ENCODE results near the gene SPIN4. TPM values are rescaled to one million over a fixed set of nuclear protein-coding genes. Genes with fewer than 3 reads are reported as not detected.
"Not testable (repeated sequence)": the region's sequence is repeated elsewhere in the genome, so short reads cannot be mapped to it uniquely, and the experiment has no call there.

Gene SPIN4
- total RNA-seq, 1 experiment from 2014 or later, result 9.0 TPM

- Histone ChIP-seq H3K4me1 (ENCODE audit: control insufficient read depth in 1 of 2, insufficient read depth in 2 of 2, low read length in 2 of 2) (no peaks in the 10 kb centered on the region), H3K9ac (ENCODE audit: low read length) (no peak overlapping the region), H4K20me1 (ENCODE audit: insufficient read depth) (no peaks in the 10 kb centered on the region), H3K4me3 (replicated peaks in 1 of 2; ENCODE audit: low read depth in 1 of 2, low read length in 2 of 2) (no peak overlapping the region), H3K27ac (ENCODE audit: low read depth, low read length) (no peak overlapping the region), H2AFZ (ENCODE audit: low read depth, low read length, poor library complexity, severe bottlenecking) (no peak overlapping the region), H3K27me3 (ENCODE audit: insufficient read depth, low read length) (no peaks in the 10 kb centered on the region), H3K9me3 (ENCODE audit: control insufficient read depth in 1 of 2, insufficient read depth in 1 of 2, low read depth in 1 of 2, low read length in 2 of 2) (no peaks in the 10 kb centered on the region), H3K9me2 (ENCODE audit: insufficient read depth) (no peaks in the 10 kb centered on the region), H3K36me3 (ENCODE audit: control insufficient read depth in 1 of 2, insufficient read depth in 2 of 2, low read length in 2 of 2) (no peaks in the 10 kb centered on the region), H3K79me2 (ENCODE audit: insufficient read depth, low read length) (no peaks in the 10 kb centered on the region), H3K4me2 (ENCODE audit: low read length) (no peak overlapping the region)
- BruUV-seq (replicated peaks), result no TSS peak
- TF ChIP-seq EZH2phosphoT487 (IDR thresholded peaks at IDR 0.05; ENCODE audit: borderline replicate concordance) (no peak), ELF1 (IDR thresholded peaks at IDR 0.05; ENCODE audit: borderline replicate concordance, low read depth) (no peak), JUND (IDR thresholded peaks at IDR 0.05) (no peak), EGR1 (IDR thresholded peaks at IDR 0.05; ENCODE audit: low read depth) (no peak), POLR2AphosphoS5 (IDR thresholded peaks at IDR 0.05; ENCODE audit: low read depth, low read length) (no peak), SRF (IDR thresholded peaks at IDR 0.05; ENCODE audit: low read depth) (no peak), ZNF274 (IDR thresholded peaks at IDR 0.05; ENCODE audit: low read depth, low read length) (no peak), CEBPB (IDR thresholded peaks at IDR 0.05; ENCODE audit: low read depth) (no peak), POLR2A (IDR thresholded peaks at IDR 0.05; ENCODE audit: borderline replicate concordance, extremely low read depth, insufficient read depth, insufficient read length) (no peak), SIN3A (IDR thresholded peaks at IDR 0.05; ENCODE audit: low read depth) (no peak), RAD21 (IDR thresholded peaks at IDR 0.05; ENCODE audit: low read depth) (no peak), TCF7L2 (IDR thresholded peaks at IDR 0.05; ENCODE audit: borderline replicate concordance, extremely low read depth, insufficient read depth, insufficient read length) (no peak), YY1 (IDR thresholded peaks at IDR 0.05; ENCODE audit: extremely low read depth, insufficient replicate concordance, low read depth, low read length) (no peak), REST (IDR thresholded peaks at IDR 0.05; ENCODE audit: low read depth) (no peak), FOSL1 (IDR thresholded peaks at IDR 0.05; ENCODE audit: low read depth) (no peak)
- TF ChIP-seq, protein P1, sequence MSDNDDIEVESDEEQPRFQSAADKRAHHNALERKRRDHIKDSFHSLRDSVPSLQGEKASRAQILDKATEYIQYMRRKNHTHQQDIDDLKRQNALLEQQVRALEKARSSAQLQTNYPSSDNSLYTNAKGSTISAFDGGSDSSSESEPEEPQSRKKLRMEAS (IDR thresholded peaks at IDR 0.05), result no peak
- TF ChIP-seq, protein P2, sequence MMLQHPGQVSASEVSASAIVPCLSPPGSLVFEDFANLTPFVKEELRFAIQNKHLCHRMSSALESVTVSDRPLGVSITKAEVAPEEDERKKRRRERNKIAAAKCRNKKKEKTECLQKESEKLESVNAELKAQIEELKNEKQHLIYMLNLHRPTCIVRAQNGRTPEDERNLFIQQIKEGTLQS (IDR thresholded peaks at IDR 0.05), result no peak
- TF ChIP-seq, protein P3, sequence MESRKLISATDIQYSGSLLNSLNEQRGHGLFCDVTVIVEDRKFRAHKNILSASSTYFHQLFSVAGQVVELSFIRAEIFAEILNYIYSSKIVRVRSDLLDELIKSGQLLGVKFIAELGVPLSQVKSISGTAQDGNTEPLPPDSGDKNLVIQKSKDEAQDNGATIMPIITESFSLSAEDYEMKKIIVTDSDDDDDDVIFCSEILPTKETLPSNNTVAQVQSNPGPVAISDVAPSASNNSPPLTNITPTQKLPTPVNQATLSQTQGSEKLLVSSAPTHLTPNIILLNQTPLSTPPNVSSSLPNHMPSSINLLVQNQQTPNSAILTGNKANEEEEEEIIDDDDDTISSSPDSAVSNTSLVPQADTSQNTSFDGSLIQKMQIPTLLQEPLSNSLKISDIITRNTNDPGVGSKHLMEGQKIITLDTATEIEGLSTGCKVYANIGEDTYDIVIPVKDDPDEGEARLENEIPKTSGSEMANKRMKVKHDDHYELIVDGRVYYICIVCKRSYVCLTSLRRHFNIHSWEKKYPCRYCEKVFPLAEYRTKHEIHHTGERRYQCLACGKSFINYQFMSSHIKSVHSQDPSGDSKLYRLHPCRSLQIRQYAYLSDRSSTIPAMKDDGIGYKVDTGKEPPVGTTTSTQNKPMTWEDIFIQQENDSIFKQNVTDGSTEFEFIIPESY (IDR thresholded peaks at IDR 0.05; ENCODE audit: extremely low read depth, insufficient replicate concordance, low read length), result no peak
- no peak for DNase-seq (ENCODE audit: low read depth, low spot score)
- CTCF ChIA-PET, result no interaction called here
- intact Hi-C loops (cut with micrococcal nuclease), result no loop called here
- POLR2A ChIA-PET, result no interaction called here
- ATAC-seq, result no peak
- RAD21 ChIA-PET (ENCODE audit: low non-redundant PET in 1 of 2, low total read pairs in 2 of 2, uncharacterized antibody in 2 of 2, unreplicated experiment in 2 of 2), result no interaction called here
Measured at GRCh38 chrX:63394872-63395271, 43.7 kb upstream of the SPIN4 start.

DNA sequence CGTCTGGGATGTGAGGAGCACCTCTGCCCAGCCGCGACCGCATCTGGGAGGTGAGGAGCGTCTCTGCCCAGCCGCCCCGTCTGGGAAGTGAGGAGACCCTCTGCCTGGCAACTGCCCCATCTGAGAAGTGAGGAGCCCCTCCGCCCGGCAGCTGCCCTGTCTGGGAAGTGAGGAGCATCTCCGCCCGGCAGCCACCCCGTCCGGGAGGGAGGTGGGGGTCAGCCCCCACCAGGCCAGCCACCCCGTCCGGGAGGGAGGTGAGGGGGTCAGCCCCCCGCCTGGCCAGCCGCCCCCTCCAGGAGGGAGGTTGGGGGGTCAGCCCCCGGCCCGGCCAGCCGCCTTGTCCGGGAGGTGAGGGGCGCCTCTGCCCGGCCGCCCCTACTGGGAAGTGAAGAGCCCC is 42.0 kb upstream of the SPIN4 start:
- H3K27ac ChIP-seq (ENCODE audit: low read depth, low read length); intact Hi-C loops (cut with micrococcal nuclease); BruUV-seq (replicated peaks); H4K20me1 ChIP-seq (ENCODE audit: insufficient read depth); H3K79me2 ChIP-seq (ENCODE audit: insufficient read depth, low read length); H3K4me2 ChIP-seq (ENCODE audit: low read length); H3K36me3 ChIP-seq (ENCODE audit: control insufficient read depth in 1 of 2, insufficient read depth in 2 of 2, low read length in 2 of 2); H3K27me3 ChIP-seq (ENCODE audit: insufficient read depth, low read length); POLR2A ChIA-PET; RAD21 ChIA-PET (ENCODE audit: low non-redundant PET in 1 of 2, low total read pairs in 2 of 2, uncharacterized antibody in 2 of 2, unreplicated experiment in 2 of 2); H3K9ac ChIP-seq (ENCODE audit: low read length); CTCF ChIA-PET; H3K9me3 ChIP-seq (ENCODE audit: control insufficient read depth in 1 of 2, insufficient read depth in 1 of 2, low read depth in 1 of 2, low read length in 2 of 2); H3K9me2 ChIP-seq (ENCODE audit: insufficient read depth); H3K4me3 ChIP-seq (replicated peaks in 1 of 2; ENCODE audit: low read depth in 1 of 2, low read length in 2 of 2); ATAC-seq; H3K4me1 ChIP-seq (ENCODE audit: control insufficient read depth in 1 of 2, insufficient read depth in 2 of 2, low read length in 2 of 2); H2AFZ ChIP-seq (ENCODE audit: low read depth, low read length, poor library complexity, severe bottlenecking); DNase-seq (ENCODE audit: low read depth, low spot score): not testable (repeated sequence)

Measured in HCT116 (cell line).